K562 (cell line): Measurements from ENCODE around the gene PRKG1. TPM values are rescaled to one million over a fixed set of nuclear protein-coding genes. Genes with fewer than 3 reads are reported as not detected.

Experiments used
- ARID2 ChIP-seq: fragments of 450-650 bp; IDR thresholded peaks from 2 replicates; pipeline ENCODE4 v1.6.1; 2017; ENCODE audit warnings: antibody characterized with exemption, mild to moderate bottlenecking
- RREB1 ChIP-seq: fragments of 250-450 bp; sonication (Bioruptor Pico); IDR thresholded peaks from 2 replicates; pipeline ENCODE4 v1.4.0; 2020
- SREBF2 ChIP-seq: sonication (generic); formaldehyde crosslinking; IDR thresholded peaks from 2 replicates; pipeline ENCODE4 v1.4.0; 2020; ENCODE audit warnings: mild to moderate bottlenecking, missing genetic modification reagents
- polyA plus RNA-seq, 8 experiments: library from polyadenylated mRNA; depleted of rRNA in 4 of 8; stranded (reverse) in 5 of 8; unstranded in 3 of 8; fragments of >200 nt; fragmentation: Nextera tagmentation in 2 of 8; fragmentation: Illumina TruSeq in 1 of 8; extraction: Ambion mirVana in 2 of 8; extraction: Trizol in 1 of 8; gene quantifications; 2 replicates each; pipeline versions ENCODE4 v1.2.1 to v1.2.3, GENCODE V29; 2011 to 2014; ENCODE audit warnings: inconsistent platforms in 1 of 8, missing spikeins in 1 of 8
- total RNA-seq, 7 experiments: library from RNA; depleted of rRNA in 6 of 7; stranded (reverse); fragments of >200 nt in 6 of 7; fragmentation: Illumina TruSeq in 2 of 7; extraction: Trizol in 2 of 7; gene quantifications; 2 replicates each; pipeline versions ENCODE4 v1.2.1 to v1.2.3, GENCODE V29; 2011 to 2021; ENCODE audit warnings: low replicate concordance in 1 of 7
- TF ChIP-seq, protein P1 (sequence below): sonication (generic); formaldehyde crosslinking; IDR thresholded peaks from 2 replicates; pipeline ENCODE4 v1.8.0; 2022; ENCODE audit warnings: mild to moderate bottlenecking, missing genetic modification reagents
- TF ChIP-seq, protein P2 (sequence below): fragments of 450-650 bp; formaldehyde crosslinking; IDR thresholded peaks from 2 replicates; pipeline ENCODE4 v1.4.0; 2020; ENCODE audit warnings: mild to moderate bottlenecking, moderate library complexity

PRKG1 gene
- total and polyA plus RNA-seq, 9 of the 15 experiments (the other 6 are each of a cell fraction or from before 2014, with no cell fraction given): 0.22 TPM; not detected in 8

DNA sequence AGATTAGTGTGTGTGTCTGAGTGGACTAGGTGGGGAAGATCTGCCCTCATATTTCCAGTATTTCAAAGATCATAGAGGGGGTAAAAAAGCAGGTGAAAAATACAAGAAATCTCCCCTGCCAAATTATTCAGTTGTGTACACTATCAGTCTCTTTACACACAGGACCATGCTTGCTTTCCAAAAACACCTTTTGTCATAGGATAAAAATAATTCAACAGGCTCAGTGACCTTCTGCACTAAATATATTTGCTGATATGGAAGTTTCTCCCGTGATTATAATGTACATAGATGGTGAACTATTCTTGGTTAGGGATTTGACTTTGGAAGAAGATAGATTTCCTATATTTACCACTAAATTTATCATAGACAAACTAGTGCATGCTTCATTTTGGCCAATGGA lies 649.8 kb downstream of the PRKG1 start (continued):
- TF ChIP-seq RREB1 (CRISPR knock-in tag) (no peak), ARID2 (no peak), SREBF2 (CRISPR knock-in tag) (no peak)
- TF ChIP-seq, protein P1, sequence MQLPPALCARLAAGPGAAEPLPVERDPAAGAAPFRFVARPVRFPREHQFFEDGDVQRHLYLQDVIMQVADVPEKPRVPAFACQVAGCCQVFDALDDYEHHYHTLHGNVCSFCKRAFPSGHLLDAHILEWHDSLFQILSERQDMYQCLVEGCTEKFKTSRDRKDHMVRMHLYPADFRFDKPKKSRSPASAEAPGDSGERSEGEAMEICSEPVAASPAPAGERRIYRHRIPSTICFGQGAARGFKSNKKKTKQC (CRISPR knock-in tag): no peak
- TF ChIP-seq, protein P2, sequence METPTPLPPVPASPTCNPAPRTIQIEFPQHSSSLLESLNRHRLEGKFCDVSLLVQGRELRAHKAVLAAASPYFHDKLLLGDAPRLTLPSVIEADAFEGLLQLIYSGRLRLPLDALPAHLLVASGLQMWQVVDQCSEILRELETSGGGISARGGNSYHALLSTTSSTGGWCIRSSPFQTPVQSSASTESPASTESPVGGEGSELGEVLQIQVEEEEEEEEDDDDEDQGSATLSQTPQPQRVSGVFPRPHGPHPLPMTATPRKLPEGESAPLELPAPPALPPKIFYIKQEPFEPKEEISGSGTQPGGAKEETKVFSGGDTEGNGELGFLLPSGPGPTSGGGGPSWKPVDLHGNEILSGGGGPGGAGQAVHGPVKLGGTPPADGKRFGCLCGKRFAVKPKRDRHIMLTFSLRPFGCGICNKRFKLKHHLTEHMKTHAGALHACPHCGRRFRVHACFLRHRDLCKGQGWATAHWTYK (CRISPR knock-in tag): no peak
